GM23338 (cell line): Measurements from ENCODE around the gene MAMDC2.

Experiments
- EZH2 ChIP-seq: fragments of 200-600 bp; sonication (generic); IDR thresholded peaks from one replicate; pipeline ENCODE4 v1.8.0; 2017; ENCODE audit warnings: antibody characterized with exemption, mild to moderate bottlenecking, low read depth; ENCODE audit not compliant: unreplicated experiment
- TF ChIP-seq, protein P1 (sequence below), 2 experiments: fragments of 200-600 bp in 1 of 2; sonication (generic) in 1 of 2; conservative IDR thresholded peaks; 2 replicates each; pipeline versions ENCODE4 v1.5.1 to v1.6.1; 2016 to 2017; ENCODE audit warnings: antibody characterized with exemption in 2 of 2, low read depth in 2 of 2, mild to moderate bottlenecking in 2 of 2, moderate library complexity in 1 of 2

DNA sequence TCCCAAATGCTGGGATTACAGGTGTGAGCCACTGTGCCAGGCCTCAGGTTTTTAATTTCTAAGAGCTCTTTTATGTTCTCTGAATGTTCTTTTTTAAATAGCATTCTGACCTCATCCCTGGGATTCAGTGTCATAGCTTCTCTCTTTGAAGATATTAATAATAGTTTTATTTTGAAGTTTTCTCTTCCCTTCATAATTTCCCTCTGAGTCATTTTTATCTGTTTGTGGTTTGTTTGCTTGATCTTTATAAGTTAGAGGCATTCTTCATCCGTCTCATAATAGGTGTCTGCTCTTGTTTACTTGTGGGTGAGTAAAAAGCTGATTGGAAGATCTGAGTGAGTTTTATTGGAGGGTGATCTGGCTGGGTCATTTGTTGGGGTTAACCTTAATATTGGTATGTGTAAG is 12.5 kb upstream of the MAMDC2 start:
- TF ChIP-seq, protein P1, sequence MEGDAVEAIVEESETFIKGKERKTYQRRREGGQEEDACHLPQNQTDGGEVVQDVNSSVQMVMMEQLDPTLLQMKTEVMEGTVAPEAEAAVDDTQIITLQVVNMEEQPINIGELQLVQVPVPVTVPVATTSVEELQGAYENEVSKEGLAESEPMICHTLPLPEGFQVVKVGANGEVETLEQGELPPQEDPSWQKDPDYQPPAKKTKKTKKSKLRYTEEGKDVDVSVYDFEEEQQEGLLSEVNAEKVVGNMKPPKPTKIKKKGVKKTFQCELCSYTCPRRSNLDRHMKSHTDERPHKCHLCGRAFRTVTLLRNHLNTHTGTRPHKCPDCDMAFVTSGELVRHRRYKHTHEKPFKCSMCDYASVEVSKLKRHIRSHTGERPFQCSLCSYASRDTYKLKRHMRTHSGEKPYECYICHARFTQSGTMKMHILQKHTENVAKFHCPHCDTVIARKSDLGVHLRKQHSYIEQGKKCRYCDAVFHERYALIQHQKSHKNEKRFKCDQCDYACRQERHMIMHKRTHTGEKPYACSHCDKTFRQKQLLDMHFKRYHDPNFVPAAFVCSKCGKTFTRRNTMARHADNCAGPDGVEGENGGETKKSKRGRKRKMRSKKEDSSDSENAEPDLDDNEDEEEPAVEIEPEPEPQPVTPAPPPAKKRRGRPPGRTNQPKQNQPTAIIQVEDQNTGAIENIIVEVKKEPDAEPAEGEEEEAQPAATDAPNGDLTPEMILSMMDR (conservative IDR thresholded peaks at IDR 0.05; ENCODE audit: low read depth in 2 of 2) = no peak
- no peak for TF ChIP-seq EZH2
